ENCODE measurements around the gene DAB2IP. TPM values are rescaled to one million over a fixed set of nuclear protein-coding genes. Genes with fewer than 3 reads are reported as not detected.

DAB2IP gene
- total RNA-seq, 1 experiment from 2014 or later, result 17.0 TPM

- DNase-seq (ENCODE audit: unreplicated experiment), result no peak
- Mint-ChIP-seq H3K4me3 (ENCODE audit: unreplicated experiment) (no peak overlapping the region), H3K4me1 (ENCODE audit: insufficient read depth, unreplicated experiment) (no peaks in the 10 kb centered on the region), H3K9me3 (ENCODE audit: unreplicated experiment) (peaks cover 16% of the 10 kb centered on the region), H3K36me3 (ENCODE audit: insufficient read depth, unreplicated experiment) (peaks cover 11% of the 10 kb centered on the region), H3K27me3 (ENCODE audit: insufficient read depth, unreplicated experiment) (no peaks in the 10 kb centered on the region), H3K27ac (ENCODE audit: low read depth, unreplicated experiment) (no peak overlapping the region)
- ChIA-PET POLR2A (no interaction called here), CTCF (interaction anchor here (1.1 kb wide), 1 partner anchor 228 kb away, joined by 6 read pairs; no protein-coding TSS in a partner anchor)
- no peak for TF ChIP-seq CTCF (IDR thresholded peaks at IDR 0.05; ENCODE audit: unreplicated experiment)
- intact Hi-C loops (cut with micrococcal nuclease), result no loop called here
- no TSS peak for BruUV-seq (replicated peaks)
Measured at GRCh38 chr9:121773954-121774714, 122.7 kb downstream of the DAB2IP start.

GRCh38 chr9:121774715-121775613 lies 123.5 kb downstream of the DAB2IP start:
- no peak for TF ChIP-seq CTCF (IDR thresholded peaks at IDR 0.05; ENCODE audit: unreplicated experiment)
- no peak overlapping the region for H3K4me3 Mint-ChIP-seq (ENCODE audit: unreplicated experiment)
- peaks cover 19% of the 10 kb centered on the region for H3K36me3 Mint-ChIP-seq (ENCODE audit: insufficient read depth, unreplicated experiment)
- ChIA-PET CTCF (interaction anchor here (0.6 to 1.1 kb wide), 2 partner anchors 23 to 229 kb away, joined by 3 to 6 read pairs; no protein-coding TSS in a partner anchor), POLR2A (no interaction called here)
- BruUV-seq (replicated peaks), result no TSS peak
- H3K27ac Mint-ChIP-seq (ENCODE audit: low read depth, unreplicated experiment), result no peak overlapping the region
- no peaks in the 10 kb centered on the region for H3K4me1 Mint-ChIP-seq (ENCODE audit: insufficient read depth, unreplicated experiment)
- no peaks in the 10 kb centered on the region for H3K27me3 Mint-ChIP-seq (ENCODE audit: insufficient read depth, unreplicated experiment)
- peaks cover 18% of the 10 kb centered on the region for H3K9me3 Mint-ChIP-seq (ENCODE audit: unreplicated experiment)
- DNase-seq (ENCODE audit: unreplicated experiment), result no peak
- intact Hi-C loops (cut with micrococcal nuclease), result no loop called here

- POLR2A ChIA-PET, result no interaction called here
- CTCF ChIA-PET, result interaction anchor here (0.6 kb wide), 1 partner anchor 24 kb away, joined by 3 read pairs; no protein-coding TSS in a partner anchor
- H3K4me1 Mint-ChIP-seq (ENCODE audit: insufficient read depth, unreplicated experiment), result no peaks in the 10 kb centered on the region
Measured at GRCh38 chr9:121776001-121776738, 124.7 kb downstream of the DAB2IP start.

More at GRCh38 chr9:121776001-121776738, 124.7 kb downstream of the DAB2IP start:
- BruUV-seq (replicated peaks), result no TSS peak
- no peaks in the 10 kb centered on the region for H3K27me3 Mint-ChIP-seq (ENCODE audit: insufficient read depth, unreplicated experiment)
- TF ChIP-seq CTCF (IDR thresholded peaks at IDR 0.05; ENCODE audit: unreplicated experiment), result no peak
- no peak overlapping the region for H3K27ac Mint-ChIP-seq (ENCODE audit: low read depth, unreplicated experiment)
- intact Hi-C loops (cut with micrococcal nuclease), result no loop called here
- H3K9me3 Mint-ChIP-seq (ENCODE audit: unreplicated experiment), result peaks cover 18% of the 10 kb centered on the region
- no peak overlapping the region for H3K4me3 Mint-ChIP-seq (ENCODE audit: unreplicated experiment)
- no peak for DNase-seq (ENCODE audit: unreplicated experiment)
- H3K36me3 Mint-ChIP-seq (ENCODE audit: insufficient read depth, unreplicated experiment), result peaks cover 30% of the 10 kb centered on the region
